Activated CD8-positive, alpha-beta T cell treated with anti-CD3 and anti-CD28 coated beads for 36 hours (primary cell): ENCODE measurements around the gene FAM120B. TPM values are rescaled to one million over a fixed set of nuclear protein-coding genes. Genes with fewer than 3 reads are reported as not detected.

ENCODE experiments used
- ATAC-seq: fragments of 200-7000 bp; cut with Tn5 transposase; one replicate; pipeline ENCODE4 v1.10.0; 2021; ENCODE audit warnings: mild to moderate bottlenecking, moderate library complexity
- CTCF ChIA-PET: fragments of 350-600 bp; sonication (Branson Sonifier 250); formaldehyde crosslinking; loops from one replicate; lab custom pipeline; 2021; ENCODE audit warnings: antibody characterized with exemption; lab: Charles Lee
- POLR2A ChIA-PET: fragments of 350-600 bp; sonication (Branson Sonifier 250); formaldehyde crosslinking; loops from one replicate; lab custom pipeline; 2021; ENCODE audit warnings: antibody characterized with exemption; lab: Charles Lee
- DNase-seq: peaks from one replicate; pipeline ENCODE4 v3.0.0-alpha.2; 2020
- H3K27ac Mint-ChIP-seq: one replicate; pipeline ENCODE4 v1.8.0; 2021; ENCODE audit warnings: mild to moderate bottlenecking, mixed read lengths
- H3K27me3 Mint-ChIP-seq: one replicate; pipeline ENCODE4 v1.8.0; 2021; ENCODE audit warnings: mixed read lengths
- H3K36me3 Mint-ChIP-seq: one replicate; pipeline ENCODE4 v1.8.0; 2021; ENCODE audit warnings: low read depth, mixed read lengths
- H3K4me1 Mint-ChIP-seq: one replicate; pipeline ENCODE4 v1.8.0; 2021; ENCODE audit warnings: low read depth, mixed read lengths
- H3K4me3 Mint-ChIP-seq: one replicate; pipeline ENCODE4 v1.8.0; 2021; ENCODE audit warnings: mild to moderate bottlenecking, moderate library complexity, mixed read lengths
- H3K9me3 Mint-ChIP-seq: one replicate; pipeline ENCODE4 v1.8.0; 2021; ENCODE audit warnings: mixed read lengths
- CTCF ChIP-seq: fragments of 200-600 bp; IDR thresholded peaks from one replicate; pipeline ENCODE4 v1.8.0; 2022; ENCODE audit warnings: antibody characterized with exemption, mild to moderate bottlenecking
- intact Hi-C: fragments of 100-400 bp; cut with micrococcal nuclease; formaldehyde crosslinking; loops from one replicate; pipeline ENCODE4 v1.10.0; 2022
- total RNA-seq, 2 experiments: library from RNA; stranded (reverse); gene quantifications; one replicate each; pipeline ENCODE4 v1.2.3, GENCODE V29; 2021

FAM120B gene
- total RNA-seq, 2 experiments from 2014 or later: 19.0 to 19.5 TPM

- intact Hi-C loops: no loop called here
- H3K27me3 Mint-ChIP-seq: peaks cover 2% of the 10 kb centered on the region
- ATAC-seq: no peak
- H3K4me3 Mint-ChIP-seq: no peak overlapping the region
- CTCF ChIA-PET: interaction anchor here (2.0 kb wide), 1 partner anchor 10 kb away, joined by 4 read pairs; no protein-coding TSS in a partner anchor
- H3K36me3 Mint-ChIP-seq: no peaks in the 10 kb centered on the region
- no peak for TF ChIP-seq CTCF
- H3K27ac Mint-ChIP-seq: no peak overlapping the region
- DNase-seq: no peak
- H3K9me3 Mint-ChIP-seq: no peaks in the 10 kb centered on the region
- peaks cover 23% of the 10 kb centered on the region for H3K4me1 Mint-ChIP-seq
- POLR2A ChIA-PET: interaction anchor here (1.7 kb wide), 1 partner anchor 281 kb away, joined by 3 read pairs; no protein-coding TSS in a partner anchor
These were observed 38.1 kb upstream of the FAM120B start for GRCh38 chr6:170268216-170269129.

- H3K9me3 Mint-ChIP-seq: peaks cover 4% of the 10 kb centered on the region
- intact Hi-C loops: no loop called here
- peaks cover 3% of the 10 kb centered on the region for H3K36me3 Mint-ChIP-seq
- TF ChIP-seq CTCF: no peak
- no peak overlapping the region for H3K4me3 Mint-ChIP-seq
- CTCF ChIA-PET: interaction anchor here (2.0 kb wide), 1 partner anchor 9 kb away, joined by 4 read pairs; no protein-coding TSS in a partner anchor
- DNase-seq: no peak
- no peak for ATAC-seq
- H3K27me3 Mint-ChIP-seq: no peaks in the 10 kb centered on the region
- no peak overlapping the region for H3K27ac Mint-ChIP-seq
- H3K4me1 Mint-ChIP-seq: peaks cover 23% of the 10 kb centered on the region
- POLR2A ChIA-PET: interaction anchor here (1.7 kb wide), 1 partner anchor 280 kb away, joined by 3 read pairs; no protein-coding TSS in a partner anchor
These were observed 37.3 kb upstream of the FAM120B start for GRCh38 chr6:170269151-170269845.

- H3K27me3 Mint-ChIP-seq: no peaks in the 10 kb centered on the region
- intact Hi-C loops: no loop called here
- H3K4me1 Mint-ChIP-seq: peaks cover 23% of the 10 kb centered on the region
These were observed 36.6 kb upstream of the FAM120B start for GRCh38 chr6:170269846-170270541.

More at GRCh38 chr6:170269846-170270541, 36.6 kb upstream of the FAM120B start:
- CTCF ChIA-PET: interaction anchor here (2.0 kb wide), 1 partner anchor 8 kb away, joined by 4 read pairs; no protein-coding TSS in a partner anchor
- POLR2A ChIA-PET: interaction anchor here (1.7 kb wide), 1 partner anchor 279 kb away, joined by 3 read pairs; no protein-coding TSS in a partner anchor
- peaks cover 5% of the 10 kb centered on the region for H3K36me3 Mint-ChIP-seq
- DNase-seq (no peak), ATAC-seq (no peak)
- H3K9me3 Mint-ChIP-seq: peaks cover 4% of the 10 kb centered on the region
- no peak overlapping the region for H3K4me3 Mint-ChIP-seq
- H3K27ac Mint-ChIP-seq: no peak overlapping the region
- no peak for TF ChIP-seq CTCF
